ENCODE measurements around the gene CAPNS1.

CAPNS1 gene

GRCh38 chr19:36139473-36140303 is at the start of gene CAPNS1:
CAPNS1 (plus strand) TSS chr19:36140066; CDS start chr19:36141012, 946 bp downstream.
- peak; percentile 91 for DNase-seq

GRCh38 chr19:36090910-36091695 is 48.8 kb upstream of the CAPNS1 start:
- no peak for DNase-seq

- no peak for DNase-seq
These were observed 47.3 kb upstream of the CAPNS1 start for GRCh38 chr19:36092566-36092965.

GRCh38 chr19:36093146-36093662 is 46.7 kb upstream of the CAPNS1 start:
- no peak for DNase-seq

GRCh38 chr19:36093687-36094086 is 46.2 kb upstream of the CAPNS1 start:
- no peak for DNase-seq

- no peak for DNase-seq
These were observed 42.8 kb upstream of the CAPNS1 start for GRCh38 chr19:36097036-36097435.

GRCh38 chr19:36099166-36099785 is 40.6 kb upstream of the CAPNS1 start:
- DNase-seq, result no peak

GRCh38 chr19:36100476-36100875 is 39.4 kb upstream of the CAPNS1 start:
- no peak for DNase-seq

GRCh38 chr19:36101550-36102327 is 38.1 kb upstream of the CAPNS1 start:
- no peak for DNase-seq

GRCh38 chr19:36103040-36103626 is 36.7 kb upstream of the CAPNS1 start:
- no peak for DNase-seq

- DNase-seq, result no peak
These were observed 35.9 kb upstream of the CAPNS1 start for GRCh38 chr19:36103842-36104552.

- no peak for DNase-seq
These were observed 33.4 kb upstream of the CAPNS1 start for GRCh38 chr19:36106441-36106840.

- no peak for DNase-seq
These were observed 32.9 kb upstream of the CAPNS1 start for GRCh38 chr19:36106991-36107390.

GRCh38 chr19:36108684-36109083 is 31.2 kb upstream of the CAPNS1 start:
- no peak for DNase-seq

- DNase-seq, result no peak
These were observed 29.2 kb upstream of the CAPNS1 start, which contains the start of gene OVOL3 for GRCh38 chr19:36110487-36111199. OVOL3 (plus strand) TSS chr19:36111143; CDS start chr19:36111203, 60 bp downstream.

- no peak for DNase-seq
These were observed 28.7 kb upstream of the CAPNS1 start for GRCh38 chr19:36111200-36111539.

- DNase-seq, result no peak
These were observed 27.2 kb upstream of the CAPNS1 start for GRCh38 chr19:36112678-36113077.

- DNase-seq, result no peak
These were observed 26.4 kb upstream of the CAPNS1 start for GRCh38 chr19:36113425-36113824.

- DNase-seq, result peak; percentile 4
These were observed 25.8 kb upstream of the CAPNS1 start for GRCh38 chr19:36113894-36114720.
